Activated CD8-positive, alpha-beta memory T cell treated with anti-CD3 and anti-CD28 coated beads, Interleukin-2, amount 50 U/mL, for 1 hour (primary cell): ENCODE measurements around the gene ZMYND8.
"Not testable (repeated sequence)": the region's sequence is repeated elsewhere in the genome, so short reads cannot be mapped to it uniquely, and the experiment has no call there.

ENCODE experiments used
- DNase-seq: peaks from one replicate; pipeline ENCODE4 v3.0.0-alpha.2; 2020; ENCODE audit errors: extremely low read depth

Gene ZMYND8

GRCh38 chr20:47310729-47311128 is 45.8 kb downstream of the ZMYND8 start:
- no peak for DNase-seq

- DNase-seq = no peak
These were observed 46.6 kb downstream of the ZMYND8 start for GRCh38 chr20:47309806-47310426.

GRCh38 chr20:47309394-47309793 is 47.1 kb downstream of the ZMYND8 start:
- no peak for DNase-seq

GRCh38 chr20:47307569-47307968 is 48.9 kb downstream of the ZMYND8 start:
- DNase-seq = not testable (repeated sequence)

- DNase-seq = no peak
These were observed 49.6 kb downstream of the ZMYND8 start for GRCh38 chr20:47306755-47307370.

GRCh38 chr20:47306095-47306494 is 50.4 kb downstream of the ZMYND8 start:
- no peak for DNase-seq

- no peak for DNase-seq
These were observed 50.8 kb downstream of the ZMYND8 start for GRCh38 chr20:47305667-47306066.

- DNase-seq = no peak
These were observed 52.2 kb downstream of the ZMYND8 start for GRCh38 chr20:47304287-47304686.

- no peak for DNase-seq
These were observed 52.8 kb downstream of the ZMYND8 start for GRCh38 chr20:47303736-47304135.

GRCh38 chr20:47300071-47300470 is 56.4 kb downstream of the ZMYND8 start:
- no peak for DNase-seq

- DNase-seq = no peak
These were observed 57.9 kb downstream of the ZMYND8 start for GRCh38 chr20:47298624-47299023.

- DNase-seq = no peak
These were observed 58.8 kb downstream of the ZMYND8 start for GRCh38 chr20:47297746-47298145.

- no peak for DNase-seq
These were observed 59.5 kb downstream of the ZMYND8 start for GRCh38 chr20:47296950-47297349.

- DNase-seq = no peak
These were observed 60.5 kb downstream of the ZMYND8 start for GRCh38 chr20:47295921-47296426.

- DNase-seq = no peak
These were observed 61.2 kb downstream of the ZMYND8 start for GRCh38 chr20:47295129-47295813.

GRCh38 chr20:47293631-47294030 is 62.9 kb downstream of the ZMYND8 start:
- no peak for DNase-seq

- no peak for DNase-seq
These were observed 63.9 kb downstream of the ZMYND8 start for GRCh38 chr20:47292581-47292980.

GRCh38 chr20:47290666-47291430 is 65.7 kb downstream of the ZMYND8 start:
- no peak for DNase-seq

- no peak for DNase-seq
These were observed 66.5 kb downstream of the ZMYND8 start for GRCh38 chr20:47290008-47290407.

- no peak for DNase-seq
These were observed 67.4 kb downstream of the ZMYND8 start for GRCh38 chr20:47289096-47289495.

GRCh38 chr20:47288530-47288929 is 68.0 kb downstream of the ZMYND8 start:
- DNase-seq = not testable (repeated sequence)

- no peak for DNase-seq
These were observed 68.8 kb downstream of the ZMYND8 start for GRCh38 chr20:47287609-47288144.
